MM.1S (cell line): ENCODE results near the gene ACP1.

ENCODE experiments used
- DNase-seq: peaks from one replicate; pipeline ENCODE4 v3.0.0-alpha.2; 2015
- H2AFZ ChIP-seq: fragments of 300-600 bp; sonication (generic); 2 replicates; pipeline ENCODE4 v1.6.0; 2016; ENCODE audit warnings: antibody characterized with exemption, low read length
- H3F3A ChIP-seq: fragments of 300-600 bp; sonication (generic); 2 replicates; pipeline ENCODE4 v1.6.1; 2016; ENCODE audit warnings: mild to moderate bottlenecking, antibody characterized with exemption, low read length, moderate library complexity, mixed read lengths; ENCODE audit not compliant: insufficient read depth
- H3K27ac ChIP-seq: fragments of 300-600 bp; sonication (generic); 2 replicates; pipeline ENCODE4 v1.5.1; 2016; ENCODE audit warnings: mild to moderate bottlenecking, low read length
- H3K27me3 ChIP-seq: fragments of 300-600 bp; sonication (generic); replicated peaks from 2 replicates; pipeline ENCODE4 v1.6.0; 2016; ENCODE audit warnings: low read length; ENCODE audit not compliant: insufficient read depth
- H3K36me3 ChIP-seq: fragments of 300-600 bp; sonication (generic); replicated peaks from 2 replicates; pipeline ENCODE4 v1.6.1; 2016; ENCODE audit warnings: mild to moderate bottlenecking, low read length, mixed read lengths; ENCODE audit not compliant: insufficient read depth
- H3K4me1 ChIP-seq: fragments of 300-600 bp; sonication (generic); 2 replicates; pipeline ENCODE4 v1.6.1; 2016; ENCODE audit warnings: low read length, mixed read lengths
- H3K4me2 ChIP-seq: fragments of 300-600 bp; sonication (generic); 2 replicates; pipeline ENCODE4 v1.6.0; 2016; ENCODE audit warnings: low read depth, low read length
- H3K4me3 ChIP-seq: fragments of 300-600 bp; sonication (generic); 2 replicates; pipeline ENCODE4 v1.5.1; 2016; ENCODE audit warnings: low read length, mixed read lengths
- H3K79me2 ChIP-seq: fragments of 300-600 bp; sonication (generic); 2 replicates; pipeline ENCODE4 v1.6.1; 2016; ENCODE audit warnings: mixed run types, low read length, mixed read lengths
- H3K9ac ChIP-seq: fragments of 300-600 bp; sonication (generic); 2 replicates; pipeline ENCODE4 v1.6.1; 2016; ENCODE audit warnings: low read length, mixed read lengths
- H3K9me2 ChIP-seq: fragments of 300-600 bp; sonication (generic); replicated peaks from 2 replicates; pipeline ENCODE4 v1.6.1; 2016; ENCODE audit warnings: mild to moderate bottlenecking, low read length, mixed read lengths; ENCODE audit not compliant: insufficient read depth
- H3K9me3 ChIP-seq: fragments of 300-600 bp; sonication (generic); replicated peaks from 2 replicates; pipeline ENCODE4 v1.6.1; 2016; ENCODE audit warnings: mild to moderate bottlenecking, low read length, mixed read lengths; ENCODE audit not compliant: insufficient read depth
- H4K20me1 ChIP-seq: fragments of 300-600 bp; sonication (generic); 2 replicates; pipeline ENCODE4 v1.6.1; 2016; ENCODE audit warnings: mild to moderate bottlenecking, low read length, moderate library complexity, mixed read lengths; ENCODE audit not compliant: insufficient read depth
- CTCF ChIP-seq: fragments of 300-600 bp; sonication (generic); IDR thresholded peaks from 2 replicates; pipeline ENCODE4 v1.5.1; 2016; ENCODE audit warnings: antibody characterized with exemption, low read length, mixed read lengths
- EZH2 ChIP-seq: fragments of 300-600 bp; sonication (generic); optimal IDR thresholded peaks from 2 replicates; pipeline ENCODE3; 2017; ENCODE audit warnings: low read depth, mild to moderate bottlenecking, antibody characterized with exemption, low read length, mixed read lengths
- EZH2phosphoT487 ChIP-seq: fragments of 300-600 bp; sonication (generic); IDR thresholded peaks from 2 replicates; pipeline ENCODE4 v1.6.1; 2018; ENCODE audit warnings: antibody characterized with exemption, low read length

ACP1 gene

GRCh38 chr2:256094-256493 lies 8.7 kb upstream of the ACP1 start:
- Histone ChIP-seq H3K4me3 (no peak overlapping the region), H3K9ac (no peak overlapping the region), H3K4me2 (no peak overlapping the region), H3F3A (no peaks in the 10 kb centered on the region), H3K4me1 (no peaks in the 10 kb centered on the region), H3K27me3 (no peaks in the 10 kb centered on the region), H3K79me2 (no peaks in the 10 kb centered on the region), H3K36me3 (no peaks in the 10 kb centered on the region), H3K27ac (no peak overlapping the region), H4K20me1 (no peaks in the 10 kb centered on the region), H2AFZ (no peak overlapping the region), H3K9me3 (no peaks in the 10 kb centered on the region), H3K9me2 (no peaks in the 10 kb centered on the region)
- no peak for TF ChIP-seq CTCF
- no peak for TF ChIP-seq EZH2
- no peak for TF ChIP-seq EZH2phosphoT487
- no peak for DNase-seq

- DNase-seq: no peak
- Histone ChIP-seq H3K36me3 (no peaks in the 10 kb centered on the region), H3K4me3 (no peak overlapping the region), H3K27ac (no peak overlapping the region), H3K27me3 (no peaks in the 10 kb centered on the region), H4K20me1 (no peaks in the 10 kb centered on the region), H3K79me2 (no peaks in the 10 kb centered on the region), H3K4me1 (no peaks in the 10 kb centered on the region), H3K9ac (no peak overlapping the region), H3F3A (no peaks in the 10 kb centered on the region), H3K9me2 (no peaks in the 10 kb centered on the region), H2AFZ (no peak overlapping the region), H3K9me3 (no peaks in the 10 kb centered on the region), H3K4me2 (no peak overlapping the region)
- TF ChIP-seq EZH2: no peak
- no peak for TF ChIP-seq CTCF
- TF ChIP-seq EZH2phosphoT487: no peak
Measured at GRCh38 chr2:257429-257828, 7.3 kb upstream of the ACP1 start.

- Histone ChIP-seq H3K79me2 (no peaks in the 10 kb centered on the region), H3K27ac (no peak overlapping the region), H3K9ac (no peak overlapping the region), H4K20me1 (no peaks in the 10 kb centered on the region), H2AFZ (no peak overlapping the region), H3K27me3 (no peaks in the 10 kb centered on the region), H3K4me2 (no peak overlapping the region), H3K9me3 (no peaks in the 10 kb centered on the region), H3K9me2 (no peaks in the 10 kb centered on the region), H3K4me3 (no peak overlapping the region), H3K36me3 (no peaks in the 10 kb centered on the region), H3F3A (no peaks in the 10 kb centered on the region), H3K4me1 (no peaks in the 10 kb centered on the region)
- no peak for DNase-seq
- no peak for TF ChIP-seq EZH2phosphoT487
- no peak for TF ChIP-seq CTCF
- no peak for TF ChIP-seq EZH2
Measured at GRCh38 chr2:257842-258241, 6.9 kb upstream of the ACP1 start.

GRCh38 chr2:258933-259332 lies 5.8 kb upstream of the ACP1 start:
- Histone ChIP-seq H3K9me3 (no peaks in the 10 kb centered on the region), H3K9me2 (no peaks in the 10 kb centered on the region), H3K79me2 (no peaks in the 10 kb centered on the region), H2AFZ (no peak overlapping the region), H3K4me3 (no peak overlapping the region), H3K4me1 (no peaks in the 10 kb centered on the region), H3K27ac (no peak overlapping the region), H3F3A (no peaks in the 10 kb centered on the region), H3K27me3 (no peaks in the 10 kb centered on the region), H4K20me1 (no peaks in the 10 kb centered on the region), H3K9ac (no peak overlapping the region), H3K4me2 (no peak overlapping the region), H3K36me3 (no peaks in the 10 kb centered on the region)
- DNase-seq: no peak
- no peak for TF ChIP-seq CTCF
- no peak for TF ChIP-seq EZH2
- no peak for TF ChIP-seq EZH2phosphoT487
